Natural killer cell (primary cell): ENCODE data around the gene C1QL4. TPM values are rescaled to one million over a fixed set of nuclear protein-coding genes. Genes with fewer than 3 reads are reported as not detected.

Experiments used
- ATAC-seq, 3 donors: fragments of 150-1000 bp in 2 of 3; fragments of 200-7000 bp in 1 of 3; cut with Tn5 transposase; 1 replicate in 1 of 3; 2 replicates in 2 of 3; pipeline ENCODE4 v1.10.0; 2021; ENCODE audit warnings: mild to moderate bottlenecking in 2 of 3, moderate library complexity in 2 of 3
- DNase-seq, 2 donors: peaks; one replicate each; pipeline versions ENCODE4 v3.0.0 to v3.0.0-alpha.2; 2013 to 2021; ENCODE audit warnings: mixed read lengths in 1 of 2
- H3K27ac ChIP-seq: one replicate; pipeline ENCODE4 v1.5.1; 2013; ENCODE audit warnings: mild to moderate bottlenecking, low read length
- H3K27me3 ChIP-seq: one replicate; pipeline ENCODE4 v1.6.1; 2013; ENCODE audit warnings: low read length; ENCODE audit not compliant: control insufficient read depth, insufficient read depth
- H3K36me3 ChIP-seq: one replicate; pipeline ENCODE4 v1.6.1; 2013; ENCODE audit warnings: low read length; ENCODE audit not compliant: control insufficient read depth, insufficient read depth
- H3K4me1 ChIP-seq: one replicate; pipeline ENCODE4 v1.6.1; 2013; ENCODE audit warnings: low read length; ENCODE audit not compliant: control insufficient read depth, insufficient read depth
- H3K4me3 ChIP-seq: one replicate; pipeline ENCODE4 v1.5.1; 2013; ENCODE audit warnings: low read length
- H3K9me3 ChIP-seq: one replicate; pipeline ENCODE4 v1.6.1; 2013; ENCODE audit warnings: low read length; ENCODE audit not compliant: control insufficient read depth, insufficient read depth
- H3K27ac Mint-ChIP-seq, 2 donors: one replicate each; pipeline ENCODE4 v1.8.0; 2022; ENCODE audit warnings: mild to moderate bottlenecking in 2 of 2, mixed read lengths in 2 of 2, moderate library complexity in 1 of 2
- H3K27me3 Mint-ChIP-seq, 2 donors: one replicate each; pipeline ENCODE4 v1.8.0; 2022; ENCODE audit warnings: low read depth in 2 of 2, mixed read lengths in 2 of 2
- H3K36me3 Mint-ChIP-seq: one replicate; pipeline ENCODE4 v1.8.0; 2022; ENCODE audit warnings: mixed read lengths
- H3K4me1 Mint-ChIP-seq, 2 donors: one replicate each; pipeline ENCODE4 v1.8.0; 2022; ENCODE audit warnings: mixed read lengths in 2 of 2
- H3K4me3 Mint-ChIP-seq: one replicate; pipeline ENCODE4 v1.8.0; 2022; ENCODE audit warnings: mild to moderate bottlenecking, moderate library complexity, mixed read lengths
- H3K9me3 Mint-ChIP-seq, 2 donors: one replicate each; pipeline ENCODE4 v1.8.0; 2022; ENCODE audit warnings: mixed read lengths in 2 of 2
- WGBS: methylation state at CpG from one replicate; pipeline ENCODE4 v1.1.7; 2013; ENCODE audit warnings: missing lambda C conversion rate; ENCODE audit not compliant: insufficient coverage; 5-methylcytosine and 5-hydroxymethylcytosine counted together
- intact Hi-C: fragments of 100-400 bp; cut with micrococcal nuclease; formaldehyde crosslinking; loops from one replicate; pipeline ENCODE4 v1.14.2; 2022
- total RNA-seq, 4 donors: library from RNA; stranded (reverse); fragments of 120-200 nt in 1 of 4; gene quantifications; one replicate each; pipeline versions ENCODE4 v1.2.3 to v1.2.4, GENCODE V29; 2013 to 2022
- TF ChIP-seq, protein P1 (sequence below): fragments of 200-600 bp; IDR thresholded peaks from one replicate; pipeline ENCODE4 v1.8.0; 2022; ENCODE audit warnings: antibody characterized with exemption

The C1QL4 gene
- total RNA-seq, 3 donors from 2014 or later (not counting 1 experiment from before 2014, with no cell fraction given): not detected

DNA sequence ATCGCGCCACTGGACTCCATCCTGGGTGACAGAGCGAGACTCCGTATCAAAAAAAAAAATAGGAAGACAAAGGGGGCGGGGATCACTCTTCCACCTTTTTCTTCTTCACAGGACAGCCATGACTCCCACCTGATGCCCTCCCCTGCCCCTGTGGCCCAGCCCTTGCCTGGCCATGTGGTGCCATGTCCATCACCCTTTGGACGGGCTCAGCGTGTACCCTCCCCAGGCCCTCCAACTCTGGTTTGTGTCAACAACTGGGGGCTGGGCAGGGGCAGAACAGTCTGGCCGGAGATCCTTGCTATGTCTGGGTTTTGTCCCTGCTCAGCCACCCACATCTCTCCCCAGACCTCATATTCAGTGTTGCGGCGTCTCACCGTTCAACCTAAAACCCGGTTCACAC lies 8.2 kb downstream of the C1QL4 start:
- intact Hi-C loops: no loop called here
- Histone ChIP-seq H3K27ac (no peak overlapping the region), H3K4me3 (no peak overlapping the region), H3K4me1 (peaks cover 12% of the 10 kb centered on the region), H3K27me3 (peaks cover 8% of the 10 kb centered on the region), H3K9me3 (no peaks in the 10 kb centered on the region), H3K36me3 (no peaks in the 10 kb centered on the region)
- no peak for DNase-seq
- H3K4me1 Mint-ChIP-seq: peaks cover 0 to 16% of the 10 kb centered on the region in 2 donors
- no peaks in the 10 kb centered on the region for H3K9me3 Mint-ChIP-seq
- H3K27ac Mint-ChIP-seq: no peak overlapping the region
- WGBS: 97% methylated on average over 8 of the region's 12 CpGs
- H3K4me3 Mint-ChIP-seq: no peak overlapping the region
- no peaks in the 10 kb centered on the region for H3K36me3 Mint-ChIP-seq
- TF ChIP-seq, protein P1, sequence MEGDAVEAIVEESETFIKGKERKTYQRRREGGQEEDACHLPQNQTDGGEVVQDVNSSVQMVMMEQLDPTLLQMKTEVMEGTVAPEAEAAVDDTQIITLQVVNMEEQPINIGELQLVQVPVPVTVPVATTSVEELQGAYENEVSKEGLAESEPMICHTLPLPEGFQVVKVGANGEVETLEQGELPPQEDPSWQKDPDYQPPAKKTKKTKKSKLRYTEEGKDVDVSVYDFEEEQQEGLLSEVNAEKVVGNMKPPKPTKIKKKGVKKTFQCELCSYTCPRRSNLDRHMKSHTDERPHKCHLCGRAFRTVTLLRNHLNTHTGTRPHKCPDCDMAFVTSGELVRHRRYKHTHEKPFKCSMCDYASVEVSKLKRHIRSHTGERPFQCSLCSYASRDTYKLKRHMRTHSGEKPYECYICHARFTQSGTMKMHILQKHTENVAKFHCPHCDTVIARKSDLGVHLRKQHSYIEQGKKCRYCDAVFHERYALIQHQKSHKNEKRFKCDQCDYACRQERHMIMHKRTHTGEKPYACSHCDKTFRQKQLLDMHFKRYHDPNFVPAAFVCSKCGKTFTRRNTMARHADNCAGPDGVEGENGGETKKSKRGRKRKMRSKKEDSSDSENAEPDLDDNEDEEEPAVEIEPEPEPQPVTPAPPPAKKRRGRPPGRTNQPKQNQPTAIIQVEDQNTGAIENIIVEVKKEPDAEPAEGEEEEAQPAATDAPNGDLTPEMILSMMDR: no peak
- H3K27me3 Mint-ChIP-seq: peaks cover 17% of the 10 kb centered on the region in 2 donors
- no peak for ATAC-seq

DNA sequence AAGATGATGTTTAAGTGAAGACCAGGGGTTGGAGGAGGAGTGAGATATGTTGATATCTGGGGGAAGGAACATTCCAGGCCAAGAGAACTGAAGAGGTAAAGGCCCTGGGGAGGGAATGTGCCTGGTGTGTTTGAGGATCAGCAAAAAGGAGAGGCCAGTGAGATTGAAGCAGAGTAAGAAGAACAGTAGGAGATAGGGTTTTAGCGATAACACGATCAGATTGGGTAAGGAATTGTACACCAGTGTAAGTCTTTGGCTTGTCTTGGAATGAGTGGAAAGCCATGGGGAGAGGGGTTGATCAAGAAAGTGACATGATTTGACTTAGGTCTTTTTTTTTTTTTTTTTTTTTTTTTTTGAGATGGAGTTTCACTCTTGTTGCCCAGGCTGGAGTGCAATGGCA lies 9.1 kb downstream of the C1QL4 start:
- Histone ChIP-seq H3K27ac (no peak overlapping the region), H3K4me3 (no peak overlapping the region), H3K27me3 (peaks cover 3% of the 10 kb centered on the region), H3K36me3 (no peaks in the 10 kb centered on the region), H3K9me3 (no peaks in the 10 kb centered on the region), H3K4me1 (peaks cover 14% of the 10 kb centered on the region)
- Mint-ChIP-seq H3K9me3 (no peaks in the 10 kb centered on the region), H3K27me3 (peaks cover 13% of the 10 kb centered on the region in 2 donors), H3K36me3 (no peaks in the 10 kb centered on the region), H3K4me3 (no peak overlapping the region), H3K27ac (no peak overlapping the region), H3K4me1 (peaks cover 9 to 20% of the 10 kb centered on the region in 2 donors)
- intact Hi-C loops: no loop called here
- WGBS: 100% methylated on average over 2 of the region's 2 CpGs
- TF ChIP-seq, protein P1: no peak
- no peak for ATAC-seq
- DNase-seq: no peak

DNA sequence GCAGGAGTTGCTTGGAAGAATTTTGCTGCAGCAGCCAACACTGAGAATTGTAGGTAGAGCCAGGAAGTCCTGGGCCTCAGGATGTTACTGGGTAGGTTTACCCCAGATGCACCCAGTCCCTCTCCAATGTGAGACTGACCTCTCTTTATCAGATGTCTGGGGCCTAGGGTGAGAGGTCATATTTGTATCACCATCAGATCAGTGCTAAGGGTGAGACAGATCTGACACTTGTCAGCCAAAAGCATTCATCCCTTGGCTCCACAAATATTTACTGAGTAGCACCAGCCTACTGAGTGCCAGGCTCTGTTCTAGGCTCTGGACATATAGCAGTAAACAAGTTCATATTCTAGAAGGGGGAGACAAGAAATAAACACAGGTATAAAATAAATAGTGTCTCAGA lies 9.6 kb downstream of the C1QL4 start:
- TF ChIP-seq, protein P1: no peak
- Histone ChIP-seq H3K27ac (no peak overlapping the region), H3K27me3 (peaks cover 1% of the 10 kb centered on the region), H3K4me1 (peaks cover 11% of the 10 kb centered on the region), H3K9me3 (no peaks in the 10 kb centered on the region), H3K36me3 (no peaks in the 10 kb centered on the region), H3K4me3 (no peak overlapping the region)
- no peak for ATAC-seq
- Mint-ChIP-seq H3K36me3 (no peaks in the 10 kb centered on the region), H3K9me3 (no peaks in the 10 kb centered on the region), H3K27me3 (peaks cover 7 to 9% of the 10 kb centered on the region in 2 donors), H3K4me3 (no peak overlapping the region), H3K4me1 (peaks cover 14 to 18% of the 10 kb centered on the region in 2 donors), H3K27ac (no peak overlapping the region)
- intact Hi-C loops: no loop called here
- DNase-seq: no peak

DNA sequence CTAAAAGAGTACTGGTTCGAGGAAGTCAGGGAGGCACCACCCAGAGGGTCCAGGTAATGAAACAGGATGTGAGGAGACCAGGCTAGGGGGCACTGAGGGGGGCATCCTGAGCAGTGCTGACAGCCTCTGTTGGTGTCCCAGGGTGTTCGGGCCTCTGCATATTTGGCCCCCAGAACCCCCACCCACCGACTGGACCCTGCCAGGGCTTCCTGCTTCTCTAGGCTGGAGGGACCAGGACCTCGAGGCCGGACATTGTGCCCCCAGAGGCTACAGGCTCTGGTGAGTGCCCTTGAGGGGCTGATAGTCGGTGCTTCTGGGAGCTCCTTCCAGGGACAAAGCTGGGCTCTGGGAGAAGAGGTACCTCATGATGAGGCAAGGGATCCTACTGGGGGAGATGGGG lies 11.4 kb downstream of the C1QL4 start:
- intact Hi-C loops: no loop called here
- Mint-ChIP-seq H3K4me1 (peaks cover 11 to 18% of the 10 kb centered on the region in 2 donors), H3K36me3 (no peaks in the 10 kb centered on the region), H3K9me3 (no peaks in the 10 kb centered on the region), H3K27me3 (no peaks in the 10 kb centered on the region), H3K27ac (no peak overlapping the region), H3K4me3 (peak overlapping the region; percentile 40)
- Histone ChIP-seq H3K4me3 (no peak overlapping the region), H3K27ac (no peak overlapping the region), H3K27me3 (no peaks in the 10 kb centered on the region), H3K4me1 (peaks cover 16% of the 10 kb centered on the region), H3K9me3 (no peaks in the 10 kb centered on the region), H3K36me3 (no peaks in the 10 kb centered on the region)
- TF ChIP-seq, protein P1: no peak
- no peak for DNase-seq
- ATAC-seq: no peak
- 95% methylated on average over 6 of the region's 6 CpGs for WGBS
